ENCODE results near the gene CLDN9.

CLDN9 gene

GRCh38 chr16:3019594-3020246 lies 7.0 kb downstream of the CLDN9 start:
- no peak for DNase-seq (ENCODE audit: low spot score)

- DNase-seq (ENCODE audit: low spot score) = peak; percentile 83
Observed at GRCh38 chr16:3020247-3020603, 7.5 kb downstream of the CLDN9 start, which contains the start of gene TNFRSF12A. TSS of gene TNFRSF12A (plus strand) at chr16:3020368. CDS start at chr16:3020398, 30 bp downstream.

- DNase-seq (ENCODE audit: low spot score) = peak; percentile 66
Observed at GRCh38 chr16:3020604-3021448, 8.1 kb downstream of the CLDN9 start.

- peak; percentile 86 for DNase-seq (ENCODE audit: low spot score)
Observed at GRCh38 chr16:3021449-3022207, 8.9 kb downstream of the CLDN9 start.

GRCh38 chr16:3022208-3022683 lies 9.5 kb downstream of the CLDN9 start:
- DNase-seq (ENCODE audit: low spot score) = no peak

GRCh38 chr16:3022684-3023414 lies 10.1 kb downstream of the CLDN9 start:
- DNase-seq (ENCODE audit: low spot score) = no peak

- peak; percentile 50 for DNase-seq (ENCODE audit: low spot score)
Observed at GRCh38 chr16:3023415-3023668, 10.6 kb downstream of the CLDN9 start.

GRCh38 chr16:3023669-3024478 lies 11.2 kb downstream of the CLDN9 start, which contains the start of the genes HCFC1R1 and THOC6:
TSS of gene HCFC1R1 (minus strand) at chr16:3023942. CDS start at chr16:3023941, 1 bp downstream.
TSS of gene THOC6 (plus strand) at chr16:3024035. CDS start at chr16:3024327, 292 bp downstream.
- DNase-seq (ENCODE audit: low spot score) = peak; percentile 99

GRCh38 chr16:3025032-3026002 lies 12.6 kb downstream of the CLDN9 start:
- no peak for DNase-seq (ENCODE audit: low spot score)

GRCh38 chr16:3026003-3026378 lies 13.3 kb downstream of the CLDN9 start:
- DNase-seq (ENCODE audit: low spot score) = no peak

- DNase-seq (ENCODE audit: low spot score) = no peak
Observed at GRCh38 chr16:3026609-3027488, 14.1 kb downstream of the CLDN9 start.

GRCh38 chr16:3027489-3027795 lies 14.7 kb downstream of the CLDN9 start:
- DNase-seq (ENCODE audit: low spot score) = no peak

GRCh38 chr16:3027983-3028715 lies 15.4 kb downstream of the CLDN9 start:
- peak; percentile 94 for DNase-seq (ENCODE audit: low spot score)

GRCh38 chr16:3028716-3029319 lies 16.1 kb downstream of the CLDN9 start:
- DNase-seq (ENCODE audit: low spot score) = no peak

GRCh38 chr16:3029491-3030221 lies 16.9 kb downstream of the CLDN9 start:
- no peak for DNase-seq (ENCODE audit: low spot score)

- no peak for DNase-seq (ENCODE audit: low spot score)
Observed at GRCh38 chr16:3030222-3031212, 17.8 kb downstream of the CLDN9 start.

Data from NAMALWA (cell line).